Pancreas (tissue), 10 donors: ENCODE measurements around the gene MESD. TPM values are rescaled to one million over a fixed set of nuclear protein-coding genes. Genes with fewer than 3 reads are reported as not detected.

Experiments used
- ATAC-seq, 4 donors: fragments of 200-7000 bp; cut with Tn5 transposase; one replicate each; pipeline versions ENCODE4 v1.8.0 to v1.9.1; 2020; ENCODE audit warnings: mild to moderate bottlenecking in 4 of 4, moderate library complexity in 4 of 4
- DNase-seq, 6 donors: peaks; one replicate each; pipeline ENCODE4 v3.0.0-alpha.2; 2020
- FAIRE-seq: peaks from 2 replicates; lab custom pipeline; 2012; peaks lifted over from hg19 to GRCh38; lab: Jason Lieb, UNC
- H3K27ac ChIP-seq, 4 donors: fragments of 200-600 bp; sonication (generic); 1 replicate in 3 of 4; 2 replicates in 1 of 4; pipeline versions ENCODE4 v1.5.0 to v1.8.0; 2020
- H3K27me3 ChIP-seq, 4 donors: fragments of 200-600 bp; one replicate each; pipeline ENCODE4 v1.8.0; 2021
- H3K36me3 ChIP-seq, 3 donors: fragments of 200-600 bp; sonication (generic) in 1 of 3; one replicate each; pipeline versions ENCODE4 v1.5.0 to v1.8.0; 2020 to 2021
- H3K4me1 ChIP-seq, 3 donors: fragments of 200-600 bp; one replicate each; pipeline ENCODE4 v1.8.0; 2021
- H3K4me3 ChIP-seq, 4 donors: fragments of 200-600 bp; sonication (generic) in 2 of 4; one replicate each; pipeline versions ENCODE4 v1.5.0 to v1.8.0; 2020 to 2021
- H3K9me3 ChIP-seq, 4 donors: fragments of 200-600 bp; one replicate each; pipeline ENCODE4 v1.8.0; 2021
- WGBS, 2 donors: extraction: QIAGEN DNeasy Blood & Tissue Kit; methylation state at CpG; one replicate each; pipeline ENCODE4 v1.1.7; 2013; 5-methylcytosine and 5-hydroxymethylcytosine counted together
- intact Hi-C, 3 donors: fragments of 100-400 bp; cut with DNase I; formaldehyde crosslinking; loops; one replicate each; pipeline versions ENCODE4 v1.11.1 to v1.14.2; 2022
- polyA plus RNA-seq, 2 donors: library from polyadenylated mRNA; stranded (reverse); fragments of 200-250 nt; gene quantifications; one replicate each; pipeline ENCODE4 v1.2.3, GENCODE V29; 2013
- total RNA-seq, 6 donors: library from RNA; stranded (reverse); fragmentation: NEBNext Ultra II Directional in 4 of 6; extraction: Animal tissue kit (Norgen Biotek cat#: 25700) in 4 of 6; gene quantifications; one replicate each; pipeline versions ENCODE4 v1.2.1 to v1.2.4, GENCODE V29; 2021 to 2023
- TF ChIP-seq, protein P1 (sequence below), 4 donors: fragments of 200-600 bp; sonication (generic) in 3 of 4; IDR thresholded peaks; one replicate each; pipeline versions ENCODE4 v1.5.0 to v1.8.0; 2021; ENCODE audit warnings: antibody characterized with exemption in 4 of 4
- donor health status: healthy with polysubstance abuse.
- donor health status: DM: no; HTN: no; CAD: no; lungs with moderate emphysema.
- donor health status: DM: no; HTN: no; CAD: no.
- donor health status: control.
- donor health status: control.
- donor health status: Bipolar disorder and iron deficiency.
- donor health status: DM: yes; HTN: yes; CAD: no.
- donor health status: DM: no; HTN: no; CAD: no.
- donor health status: DM: no; HTN: no; CAD: no.
- donor health status: DM: yes; HTN: yes; CAD: no.

Gene MESD
- total and polyA plus RNA-seq, 8 donors: 10.5 to 18.5 (median 13.1) TPM

DNA sequence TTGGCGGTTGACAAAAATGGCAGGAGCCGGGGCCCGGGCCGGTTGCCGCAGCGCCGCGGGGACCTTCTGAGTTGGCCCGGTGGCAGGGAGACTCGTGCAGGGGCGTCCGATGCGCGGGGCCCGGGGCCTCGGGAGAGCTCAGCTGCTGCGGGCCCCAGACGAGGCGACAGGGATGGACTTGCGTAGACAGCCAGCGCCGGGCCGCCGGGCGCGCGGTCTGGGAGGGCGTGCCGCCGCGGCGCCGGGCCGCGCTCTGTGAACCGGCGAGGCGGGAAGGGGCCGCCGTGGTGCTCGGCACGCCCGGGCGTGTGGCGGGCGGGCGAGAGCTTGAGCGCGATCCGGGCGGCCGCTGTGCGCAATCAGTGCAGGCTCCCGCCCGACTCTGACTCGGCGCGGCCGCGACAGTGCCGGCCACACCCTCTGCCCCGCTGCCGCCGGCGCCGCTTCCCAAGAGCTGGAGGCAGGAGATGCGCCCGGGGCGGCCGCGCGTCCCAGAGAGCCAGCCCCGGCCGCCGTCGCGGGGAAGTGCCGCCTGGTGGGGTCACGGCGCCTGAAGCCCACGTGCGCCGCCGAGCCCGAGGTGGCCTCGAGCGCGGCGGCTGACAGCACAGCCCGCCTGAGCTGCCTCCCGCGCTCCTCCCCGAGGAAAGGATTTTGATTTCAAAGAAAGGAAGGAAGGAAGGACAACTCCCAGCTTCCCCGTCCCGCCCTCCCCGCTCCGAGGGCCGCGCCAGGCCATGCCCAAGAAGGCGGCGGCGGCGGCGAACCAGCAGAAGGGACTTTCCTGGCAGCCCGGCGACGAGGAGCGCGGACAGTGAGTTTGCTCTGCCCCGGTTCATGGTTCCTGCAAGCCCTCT lies 11.8 kb upstream of the MESD start:
- FAIRE-seq: no peak
- Histone ChIP-seq H3K4me3 (peak overlapping the region; percentile 89 to 98 (median 92)), H3K4me1 (peaks cover 4 to 30% (median 15%) of the 10 kb centered on the region in 3 donors), H3K9me3 (no peaks in the 10 kb centered on the region), H3K27me3 (no peaks in the 10 kb centered on the region), H3K27ac (peak overlapping the region; percentile 96 to 99 (median 97)), H3K36me3 (no peaks in the 10 kb centered on the region)
- peak; percentile 29 to 57 (median 34) for ATAC-seq
- intact Hi-C loops: no loop called here
- DNase-seq: peak; percentile 46 to 82 (median 66)
- TF ChIP-seq, protein P1, sequence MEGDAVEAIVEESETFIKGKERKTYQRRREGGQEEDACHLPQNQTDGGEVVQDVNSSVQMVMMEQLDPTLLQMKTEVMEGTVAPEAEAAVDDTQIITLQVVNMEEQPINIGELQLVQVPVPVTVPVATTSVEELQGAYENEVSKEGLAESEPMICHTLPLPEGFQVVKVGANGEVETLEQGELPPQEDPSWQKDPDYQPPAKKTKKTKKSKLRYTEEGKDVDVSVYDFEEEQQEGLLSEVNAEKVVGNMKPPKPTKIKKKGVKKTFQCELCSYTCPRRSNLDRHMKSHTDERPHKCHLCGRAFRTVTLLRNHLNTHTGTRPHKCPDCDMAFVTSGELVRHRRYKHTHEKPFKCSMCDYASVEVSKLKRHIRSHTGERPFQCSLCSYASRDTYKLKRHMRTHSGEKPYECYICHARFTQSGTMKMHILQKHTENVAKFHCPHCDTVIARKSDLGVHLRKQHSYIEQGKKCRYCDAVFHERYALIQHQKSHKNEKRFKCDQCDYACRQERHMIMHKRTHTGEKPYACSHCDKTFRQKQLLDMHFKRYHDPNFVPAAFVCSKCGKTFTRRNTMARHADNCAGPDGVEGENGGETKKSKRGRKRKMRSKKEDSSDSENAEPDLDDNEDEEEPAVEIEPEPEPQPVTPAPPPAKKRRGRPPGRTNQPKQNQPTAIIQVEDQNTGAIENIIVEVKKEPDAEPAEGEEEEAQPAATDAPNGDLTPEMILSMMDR (IDR thresholded peaks at IDR 0.05): no peak
- WGBS, 2 donors: 0 to 1% methylated on average over 100 to 110 of the region's 110 CpGs

DNA sequence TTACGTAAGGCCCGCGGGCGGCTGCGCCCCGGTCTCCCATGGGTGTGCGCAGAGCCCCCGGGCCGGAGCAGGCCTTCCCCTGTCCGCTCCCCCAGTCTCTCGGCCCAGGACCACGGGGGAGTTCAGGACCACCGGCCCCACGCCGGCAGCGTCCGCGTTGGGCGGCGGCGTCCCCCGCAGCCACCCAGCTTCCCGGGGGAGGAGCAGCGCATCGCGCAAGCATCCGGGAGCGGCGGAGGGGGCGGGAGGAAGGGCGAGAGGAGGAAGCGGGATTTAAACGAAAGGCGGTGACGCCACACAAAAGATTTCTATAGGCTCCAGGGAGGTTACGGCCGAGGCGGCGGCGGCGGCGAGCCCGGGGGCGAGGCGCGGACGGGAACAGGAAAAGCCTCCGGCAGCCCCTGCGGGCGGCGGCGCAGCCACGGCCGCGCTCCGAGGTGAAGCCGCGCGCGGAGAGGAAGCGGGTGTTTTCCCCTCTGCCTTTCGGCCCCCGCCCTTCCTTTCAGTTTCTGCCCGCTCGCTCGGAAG lies 11.1 kb upstream of the MESD start, which contains the start of gene TLNRD1:
TSS of gene TLNRD1 (plus strand) at position 300 of the 528 bp plus-strand sequence. CDS start 1,349 bp downstream, outside the sequence.
- ATAC-seq: peak; percentile 83 to 88 (median 84)
- peak within 1 kb of the TSS; percentile 89 to 98 (median 92) for H3K4me3 ChIP-seq
- peak; percentile 89 to 94 (median 92) for DNase-seq
- H3K27me3 ChIP-seq: no peaks in the 10 kb centered on the region
- peaks cover 4 to 28% (median 10%) of the 10 kb centered on the region in 3 donors for H3K4me1 ChIP-seq
- H3K27ac ChIP-seq: peak within 1 kb of the TSS; percentile 96 to 99 (median 97)
- H3K36me3 ChIP-seq: no peaks in the 10 kb centered on the region
- 0 to 1% methylated on average over 59 to 66 of the region's 66 CpGs for WGBS, 2 donors
- no peaks in the 10 kb centered on the region for H3K9me3 ChIP-seq
- FAIRE-seq: no peak
- TF ChIP-seq, protein P1 (IDR thresholded peaks at IDR 0.05): no peak
- intact Hi-C loops: no loop called here

DNA sequence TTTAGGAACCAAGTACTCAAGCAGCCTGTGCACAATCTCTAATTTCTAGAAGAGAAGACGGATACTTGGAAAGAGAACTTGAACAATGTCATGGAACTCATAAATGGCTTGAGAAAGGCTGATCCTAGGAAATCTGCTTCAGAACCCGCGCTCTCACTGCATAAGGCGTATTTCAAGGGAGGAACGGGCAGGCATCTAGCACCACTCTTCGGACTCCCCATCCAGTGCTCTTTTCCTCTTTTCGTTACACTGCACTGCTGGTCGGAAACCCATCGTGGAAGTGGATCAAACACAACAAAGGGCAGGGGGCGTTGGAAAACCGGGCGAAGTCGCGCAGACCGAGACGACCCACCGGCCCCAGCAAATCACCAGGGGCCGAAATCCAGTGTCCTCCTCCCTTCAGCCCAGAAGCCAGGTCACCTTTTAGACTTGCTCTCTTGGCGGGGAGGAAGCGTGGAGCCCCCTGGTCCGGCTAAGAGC lies 10.6 kb upstream of the MESD start:
- intact Hi-C loops: no loop called here
- FAIRE-seq (no peak), ATAC-seq (peak; percentile 3 to 18 (median 11)), DNase-seq (no peak)
- Histone ChIP-seq H3K36me3 (no peaks in the 10 kb centered on the region), H3K9me3 (no peaks in the 10 kb centered on the region), H3K4me1 (peaks cover 0 to 23% (median 6%) of the 10 kb centered on the region in 3 donors), H3K4me3 (peak overlapping the region; percentile 89 to 98 (median 92)), H3K27ac (peak overlapping the region; percentile 96 to 99 (median 97)), H3K27me3 (no peaks in the 10 kb centered on the region)
- TF ChIP-seq, protein P1 (IDR thresholded peaks at IDR 0.05): no peak
- 6 to 11% methylated on average over 20 to 21 of the region's 21 CpGs for WGBS, 2 donors

DNA sequence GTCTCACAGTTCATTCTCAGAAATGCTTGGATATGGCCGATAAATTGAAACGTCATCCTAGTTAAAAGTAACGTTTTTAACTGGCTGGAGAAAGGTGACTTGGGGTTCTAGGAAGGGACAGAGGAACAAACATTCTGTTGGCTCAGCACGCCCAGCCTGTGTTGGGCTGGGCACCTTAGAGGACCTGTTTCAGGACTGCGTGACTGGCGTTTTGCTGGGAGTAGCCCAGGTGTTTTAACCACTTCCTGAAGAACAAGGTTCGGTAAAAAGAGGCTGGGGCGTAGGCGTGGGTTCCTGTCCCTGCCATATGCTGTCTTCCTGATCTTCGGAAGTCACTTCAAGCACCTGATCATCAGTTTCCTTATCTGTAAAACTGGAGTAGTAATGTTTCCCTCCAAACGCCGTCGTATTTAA lies 10.0 kb upstream of the MESD start:
- Histone ChIP-seq H3K36me3 (no peaks in the 10 kb centered on the region), H3K27ac (peak overlapping the region; percentile 96 to 99 (median 97)), H3K4me3 (peak overlapping the region in 3 of 4 donors; percentile 91 to 98 (median 93)), H3K9me3 (no peaks in the 10 kb centered on the region), H3K27me3 (no peaks in the 10 kb centered on the region), H3K4me1 (peaks cover 0 to 18% (median 6%) of the 10 kb centered on the region in 3 donors)
- intact Hi-C loops: no loop called here
- FAIRE-seq (no peak), DNase-seq (peak; percentile 74 to 86 (median 84)), ATAC-seq (peak; percentile 61 to 68 (median 64))
- TF ChIP-seq, protein P1 (IDR thresholded peaks at IDR 0.05): no peak
- WGBS, 2 donors: 22 to 25% methylated on average over 13 of the region's 13 CpGs
